ENCODE measurements around the gene SDF2L1.
A peak's percentile ranks its signal among the peaks of the same experiment; 100 is the strongest.

- TF ChIP-seq POLR2A (IDR thresholded peaks at IDR 0.05) (peak; percentile 88 to 97 (median 90)), CTCF (IDR thresholded peaks at IDR 0.05) (peak in 4 of 7 experiments; percentile 4 to 49 (median 26))
Observed at GRCh38 chr22:21641789-21642583, at the start of gene SDF2L1.

Measured in body of pancreas (tissue), 4 donors.